ENCODE data around the gene BCL6. TPM values are rescaled to one million over a fixed set of nuclear protein-coding genes. Genes with fewer than 3 reads are reported as not detected.

The BCL6 gene
- total and polyA plus RNA-seq, 2 donors (not counting 3 experiments of a cell fraction or from before 2014, with no cell fraction given): 6.9 to 12.1 TPM

DNA sequence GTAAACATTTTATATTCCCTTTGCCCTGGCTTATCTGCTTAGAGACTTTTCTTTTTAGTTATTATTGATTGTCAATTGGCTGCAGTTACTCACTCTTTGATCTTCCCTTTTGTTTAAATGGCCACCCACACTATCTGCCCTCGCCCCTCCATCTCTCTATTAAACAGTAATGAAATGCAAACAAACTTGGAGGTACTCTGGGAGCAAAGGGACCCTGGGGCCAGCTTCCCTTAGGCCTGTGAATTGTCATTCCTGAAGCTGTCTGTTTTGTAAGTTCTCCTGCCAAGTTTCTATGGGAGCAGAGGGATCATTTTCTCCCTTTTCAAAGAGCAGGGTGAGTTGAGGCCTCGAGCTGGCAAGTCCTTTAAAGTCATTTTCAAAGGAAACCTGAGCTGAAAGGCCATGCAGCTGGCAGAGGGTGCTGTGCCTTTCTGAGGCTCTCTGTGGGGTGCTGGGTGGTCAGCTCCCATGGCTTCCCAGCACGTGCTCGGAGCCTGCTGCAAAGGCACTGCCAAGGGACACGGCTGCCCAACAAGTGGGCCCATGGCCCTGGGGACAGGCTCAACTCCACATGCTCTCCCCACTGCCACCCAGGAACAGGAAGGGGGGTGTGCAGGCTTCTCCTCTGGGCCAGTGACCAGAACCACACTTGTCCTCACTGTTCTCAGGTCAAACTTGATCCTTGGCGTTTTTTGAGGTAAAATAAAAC, 25.5 kb downstream of the BCL6 start:
- DNase-seq (ENCODE audit: low read depth, low spot score) (no peak), FAIRE-seq (no peak)
- Histone ChIP-seq H3K9me1 (replicated peaks; ENCODE audit: control insufficient read depth, extremely low read depth, insufficient read depth, low read length) (no peaks in the 10 kb centered on the region), H4K20me1 (replicated peaks; ENCODE audit: control insufficient read depth, extremely low read depth, insufficient read depth, low read length) (no peaks in the 10 kb centered on the region), H3K4me1 (ENCODE audit: control insufficient read depth, extremely low read depth, insufficient read depth, low read length) (no peaks in the 10 kb centered on the region), H3K36me3 (ENCODE audit: control insufficient read depth in 2 of 2, extremely low read depth in 1 of 2, insufficient read depth in 2 of 2, low read length in 2 of 2) (peaks cover 11 to 13% of the 10 kb centered on the region in 2 experiments), H3K79me2 (ENCODE audit: control insufficient read depth, insufficient read depth, low read length) (no peaks in the 10 kb centered on the region), H3K27ac (ENCODE audit: insufficient read depth, low read depth, low read length) (no peak overlapping the region), H3K4me3 (replicated peaks in 1 of 3; ENCODE audit: insufficient read depth in 1 of 3, low read depth in 1 of 3, low read length in 3 of 3) (no peak overlapping the region), H3K9ac (replicated peaks; ENCODE audit: extremely low read depth, insufficient read depth, low read length) (no peak overlapping the region), H3K4me2 (ENCODE audit: insufficient read depth, low read length) (no peak overlapping the region), H3K9me3 (replicated peaks; ENCODE audit: control insufficient read depth, insufficient read depth, low read length) (no peaks in the 10 kb centered on the region), H2AFZ (ENCODE audit: low read depth, low read length) (no peak overlapping the region), H3K27me3 (ENCODE audit: control insufficient read depth in 2 of 2, insufficient read depth in 2 of 2, low read length in 2 of 2) (no peaks in the 10 kb centered on the region)
- ChIA-PET CTCF (interaction anchor here (1.0 to 7.9 kb wide), 4 partner anchors 40 to 499 kb away, joined by 3 to 99 read pairs (median 3); no protein-coding TSS in a partner anchor), POLR2A (no interaction called here)
- dilution Hi-C loops (cut with MboI; ENCODE audit: extremely low pct_ligation_motif_present, low sequenced_read_pairs) (no loop called here), intact Hi-C loops (cut with micrococcal nuclease) (no loop called here)
- no TSS peak for BruUV-seq (replicated peaks)
- TF ChIP-seq MAX (IDR thresholded peaks at IDR 0.05; ENCODE audit: insufficient read depth, insufficient read length): no peak
- no peak for TF ChIP-seq POLR2A (IDR thresholded peaks at IDR 0.05; ENCODE audit: low read depth, low read length)
- TF ChIP-seq FOS (IDR thresholded peaks at IDR 0.05; ENCODE audit: borderline replicate concordance, insufficient read depth, low read length): no peak
- TF ChIP-seq POLR2AphosphoS5 (IDR thresholded peaks at IDR 0.05; ENCODE audit: insufficient read depth, low read depth, low read length): no peak
- TF ChIP-seq JUN (IDR thresholded peaks at IDR 0.05; ENCODE audit: borderline replicate concordance, insufficient read depth, insufficient read length, low read depth): no peak
- TF ChIP-seq EZH2 (IDR thresholded peaks at IDR 0.05; ENCODE audit: borderline replicate concordance, low read depth, low read length, severe bottlenecking): no peak
- TF ChIP-seq, protein P1, sequence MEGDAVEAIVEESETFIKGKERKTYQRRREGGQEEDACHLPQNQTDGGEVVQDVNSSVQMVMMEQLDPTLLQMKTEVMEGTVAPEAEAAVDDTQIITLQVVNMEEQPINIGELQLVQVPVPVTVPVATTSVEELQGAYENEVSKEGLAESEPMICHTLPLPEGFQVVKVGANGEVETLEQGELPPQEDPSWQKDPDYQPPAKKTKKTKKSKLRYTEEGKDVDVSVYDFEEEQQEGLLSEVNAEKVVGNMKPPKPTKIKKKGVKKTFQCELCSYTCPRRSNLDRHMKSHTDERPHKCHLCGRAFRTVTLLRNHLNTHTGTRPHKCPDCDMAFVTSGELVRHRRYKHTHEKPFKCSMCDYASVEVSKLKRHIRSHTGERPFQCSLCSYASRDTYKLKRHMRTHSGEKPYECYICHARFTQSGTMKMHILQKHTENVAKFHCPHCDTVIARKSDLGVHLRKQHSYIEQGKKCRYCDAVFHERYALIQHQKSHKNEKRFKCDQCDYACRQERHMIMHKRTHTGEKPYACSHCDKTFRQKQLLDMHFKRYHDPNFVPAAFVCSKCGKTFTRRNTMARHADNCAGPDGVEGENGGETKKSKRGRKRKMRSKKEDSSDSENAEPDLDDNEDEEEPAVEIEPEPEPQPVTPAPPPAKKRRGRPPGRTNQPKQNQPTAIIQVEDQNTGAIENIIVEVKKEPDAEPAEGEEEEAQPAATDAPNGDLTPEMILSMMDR (IDR thresholded peaks at IDR 0.05; ENCODE audit: extremely low read depth in 1 of 2, insufficient read depth in 1 of 2, low read depth in 1 of 2, low read length in 2 of 2): no peak
- no peak for TF ChIP-seq MYC (IDR thresholded peaks at IDR 0.05; ENCODE audit: low read depth, low read length)
- TF ChIP-seq GATA2 (IDR thresholded peaks at IDR 0.05; ENCODE audit: insufficient read depth, insufficient read length, low read depth, low read length): no peak

Measured in endothelial cell of umbilical vein (primary cell).